HL-60 (cell line): Measurements from ENCODE around the gene ANKRD33B.

Experiments
- CTCF ChIP-seq: IDR thresholded peaks from one replicate; pipeline ENCODE4 v1.5.1; 2011; ENCODE audit warnings: low read length, control low read depth, inconsistent platforms; ENCODE audit not compliant: insufficient read depth
- POLR2AphosphoS5 ChIP-seq: IDR thresholded peaks from 2 replicates; pipeline ENCODE4 v1.6.1; 2012; ENCODE audit warnings: low read depth

GRCh38 chr5:10553476-10553875 is 10.4 kb upstream of the ANKRD33B start:
- no peak for TF ChIP-seq POLR2AphosphoS5
- no peak for TF ChIP-seq CTCF
